GM12878 (cell line): ENCODE data around the gene SIRT7. TPM values are rescaled to one million over a fixed set of nuclear protein-coding genes. Genes with fewer than 3 reads are reported as not detected.

ENCODE experiments used
- ATAC-seq: fragments of 200-7000 bp; cut with Tn5 transposase; 3 replicates; pipeline ENCODE4 v1.9.1; 2020; ENCODE audit warnings: mild to moderate bottlenecking, moderate library complexity
- BruUV-seq: library from RNA; stranded (reverse); fragments of 400-500 nt; replicated peaks from 2 replicates; lab custom pipeline; 2021; lab: Mats Ljungman, UMichigan
- CTCF ChIA-PET: fragments of 300-600 bp; sonication (Branson Sonifier 250); formaldehyde crosslinking; extraction: SDS; loops from one replicate; lab custom pipeline; 2021; ENCODE audit warnings: inconsistent platforms; lab: Yijun Ruan, JAX
- POLR2A ChIA-PET: fragments of 350-600 bp; formaldehyde crosslinking; extraction: SDS; loops from one replicate; lab custom pipeline; 2021; ENCODE audit warnings: inconsistent platforms; lab: Charles Lee
- RAD21 ChIA-PET: fragments of 300-600 bp; sonication (Branson Sonifier 250); formaldehyde crosslinking; loops from one replicate; lab custom pipeline; 2023; ENCODE audit warnings: antibody characterized with exemption; ENCODE audit not compliant: unreplicated experiment; lab: Charles Lee
- SMC1A ChIA-PET: fragments of 300-600 bp; sonication (Branson Sonifier 250); formaldehyde crosslinking; loops from one replicate; lab custom pipeline; 2023; ENCODE audit not compliant: unreplicated experiment, uncharacterized antibody; lab: Charles Lee
- DNase-seq: peaks from one replicate; pipeline ENCODE4 v3.0.0-alpha.2; 2011; ENCODE audit warnings: low read depth, low spot score
- FAIRE-seq: peaks from 3 replicates; lab custom pipeline; 2011; peaks lifted over from hg19 to GRCh38; lab: Jason Lieb, UNC
- H2AFZ ChIP-seq: 2 replicates; pipeline ENCODE4 v1.6.0; 2011; ENCODE audit warnings: low read depth, low read length, control low read depth; ENCODE audit not compliant: control insufficient read depth
- H3K27ac ChIP-seq: 2 replicates; pipeline ENCODE4 v1.5.1; 2011; ENCODE audit warnings: control low read depth; ENCODE audit not compliant: control insufficient read depth, insufficient read depth
- H3K27me3 ChIP-seq, 2 experiments: replicated peaks in 1 of 2; 2 replicates each; pipeline versions ENCODE4 v1.6.0 to v1.6.1; 2011; ENCODE audit warnings: low read length in 1 of 2; ENCODE audit not compliant: control insufficient read depth in 2 of 2, insufficient read depth in 2 of 2
- H3K36me3 ChIP-seq, 2 experiments: 2 replicates each; pipeline ENCODE4 v1.5.1; 2011; ENCODE audit warnings: low read length in 1 of 2; ENCODE audit not compliant: control insufficient read depth in 2 of 2, insufficient read depth in 2 of 2
- H3K4me1 ChIP-seq: 2 replicates; pipeline ENCODE4 v1.6.1; 2011; ENCODE audit warnings: mild to moderate bottlenecking, low read length, moderate library complexity, mixed read lengths; ENCODE audit not compliant: control insufficient read depth, insufficient read depth
- H3K4me2 ChIP-seq: 2 replicates; pipeline ENCODE4 v1.6.0; 2011; ENCODE audit warnings: control low read depth; ENCODE audit not compliant: control insufficient read depth, insufficient read depth
- H3K4me3 ChIP-seq: fragments of 200-600 bp; sonication (generic); 2 replicates; pipeline ENCODE4 v1.5.1; 2016
- H3K79me2 ChIP-seq: 2 replicates; pipeline ENCODE4 v1.6.0; 2011; ENCODE audit warnings: low read length; ENCODE audit not compliant: control insufficient read depth, insufficient read depth
- H3K9ac ChIP-seq: 2 replicates; pipeline ENCODE4 v1.8.0; 2011; ENCODE audit warnings: low read length, control low read depth, mixed read lengths; ENCODE audit not compliant: control insufficient read depth, insufficient read depth
- H3K9me3 ChIP-seq: replicated peaks from 3 replicates; pipeline ENCODE4 v1.5.1; 2011; ENCODE audit warnings: mild to moderate bottlenecking, low read length; ENCODE audit not compliant: control insufficient read depth, insufficient read depth
- H4K20me1 ChIP-seq: 2 replicates; pipeline ENCODE4 v1.6.0; 2011; ENCODE audit not compliant: control insufficient read depth, insufficient read depth
- BRCA1 ChIP-seq: IDR thresholded peaks from 2 replicates; pipeline ENCODE4 v1.6.1; 2011; ENCODE audit warnings: low read depth, low read length, improper control_type of control experiment
- CHD4 ChIP-seq: fragments of 200-600 bp; sonication (generic); IDR thresholded peaks from 2 replicates; pipeline ENCODE4 v1.6.1; 2016; ENCODE audit warnings: mild to moderate bottlenecking
- CREM ChIP-seq: IDR thresholded peaks from 2 replicates; pipeline ENCODE4 v1.6.1; 2014; ENCODE audit warnings: antibody characterized with exemption, low read depth
- CTCF ChIP-seq, 3 experiments: IDR thresholded peaks in 2 of 3; conservative IDR thresholded peaks in 1 of 3; 2 replicates each; pipeline ENCODE4 v1.5.1; 2011; ENCODE audit warnings: low read depth in 3 of 3, low read length in 3 of 3, mild to moderate bottlenecking in 3 of 3, control low read depth in 2 of 3, moderate library complexity in 2 of 3, inconsistent platforms in 1 of 3, mixed read lengths in 1 of 3; ENCODE audit not compliant: control insufficient read depth in 2 of 3, insufficient read depth in 1 of 3; ENCODE audit errors: extremely low read depth in 1 of 3
- ELK1 ChIP-seq: IDR thresholded peaks from 2 replicates; pipeline ENCODE4 v1.6.1; 2012; ENCODE audit warnings: low read depth, low read length, improper control_type of control experiment
- GATAD2B ChIP-seq: fragments of 450-650 bp; conservative IDR thresholded peaks from 2 replicates; pipeline ENCODE4 v1.6.1; 2017; ENCODE audit warnings: low read depth, mild to moderate bottlenecking, moderate library complexity
- JUND ChIP-seq: IDR thresholded peaks from 2 replicates; pipeline ENCODE4 v1.6.1; 2012; ENCODE audit warnings: low read depth, mild to moderate bottlenecking, low read length, improper control_type of control experiment, moderate library complexity
- KDM1A ChIP-seq: fragments of 200-600 bp; sonication (generic); IDR thresholded peaks from 2 replicates; pipeline ENCODE4 v1.6.1; 2016; ENCODE audit warnings: borderline replicate concordance
- NFXL1 ChIP-seq: fragments of 450-650 bp; IDR thresholded peaks from 2 replicates; pipeline ENCODE4 v1.6.1; 2017; ENCODE audit warnings: antibody characterized with exemption, mild to moderate bottlenecking, borderline replicate concordance
- SRF ChIP-seq, 2 experiments: IDR thresholded peaks; 2 replicates each; pipeline ENCODE4 v1.6.1; 2011; ENCODE audit warnings: low read depth in 2 of 2, low read length in 2 of 2, mild to moderate bottlenecking in 1 of 2, moderate library complexity in 1 of 2
- SUPT20H ChIP-seq: IDR thresholded peaks from 2 replicates; pipeline ENCODE4 v1.6.1; 2011; ENCODE audit warnings: low read depth, mild to moderate bottlenecking, low read length, moderate library complexity, borderline replicate concordance; ENCODE audit not compliant: control insufficient read depth
- ZNF622 ChIP-seq: fragments of 450-650 bp; IDR thresholded peaks from 2 replicates; pipeline ENCODE4 v1.6.1; 2017; ENCODE audit warnings: mild to moderate bottlenecking, inconsistent platforms
- ZZZ3 ChIP-seq: IDR thresholded peaks from 2 replicates; pipeline ENCODE4 v1.6.1; 2011; ENCODE audit warnings: low read depth; ENCODE audit not compliant: control insufficient read depth, insufficient read length
- WGBS: methylation state at CpG from one replicate; pipeline ENCODE4 v1.1.6; 2016; ENCODE audit warnings: low lambda C conversion rate; ENCODE audit not compliant: insufficient replicate concordance, insufficient coverage; ENCODE audit errors: missing lambda C conversion rate; 5-methylcytosine and 5-hydroxymethylcytosine counted together
- in situ Hi-C: fragments of 300-500 bp; cut with MboI; formaldehyde crosslinking; loops from 9 replicates; pipeline ENCODE4 v1.14.3; 2018; ENCODE audit warnings: mixed read lengths
- intact Hi-C: fragments of 100-400 bp; cut with micrococcal nuclease; formaldehyde crosslinking; loops from one replicate; pipeline ENCODE4 v1.14.2; 2022; ENCODE audit not compliant: unreplicated experiment
- polyA plus RNA-seq, 11 experiments: library from polyadenylated mRNA; depleted of rRNA in 4 of 11; unstranded in 6 of 11; stranded (reverse) in 5 of 11; fragments of >200 nt; fragmentation: Nextera tagmentation in 4 of 11; fragmentation: Illumina TruSeq in 1 of 11; extraction: Ambion mirVana in 4 of 11; extraction: Trizol in 1 of 11; gene quantifications; 1 replicate in 1 of 11; 2 replicates in 10 of 11; pipeline versions ENCODE4 v1.2.1 to v1.2.3, GENCODE V29; 2011 to 2016; ENCODE audit warnings: inconsistent platforms in 2 of 11, missing spikeins in 2 of 11, low read depth in 1 of 11
- total RNA-seq, 4 experiments: library from RNA; depleted of rRNA in 3 of 4; stranded (reverse); fragments of >200 nt in 3 of 4; fragmentation: Illumina TruSeq in 1 of 4; extraction: Trizol in 1 of 4; gene quantifications; 2 replicates each; pipeline versions ENCODE4 v1.2.1 to v1.2.3, GENCODE V29; 2013 to 2021

The SIRT7 gene
- total and polyA plus RNA-seq, 10 of the 15 experiments (the other 5 are each of a cell fraction or from before 2014, with no cell fraction given), result 1.2 to 56.2 (median 22.7) TPM

GRCh38 chr17:81870131-81870980 is 47.6 kb downstream of the SIRT7 start (continued):
- TF ChIP-seq CREM, result 0 out of 2 replicates have a peak, but pooled peaks have one; percentile 5

- H4K20me1 ChIP-seq, result 0 out of 2 replicates have a peak, but pooled peaks cover 3% of the 10 kb centered on the region
- H3K79me2 ChIP-seq, result peaks cover 53% of the 10 kb centered on the region
- peak overlapping the region; percentile 95 for H3K4me3 ChIP-seq
- no TSS peak for BruUV-seq
- H3K4me1 ChIP-seq, result 0 out of 2 replicates have a peak, but pooled peaks cover 8% of the 10 kb centered on the region
- H3K27ac ChIP-seq, result peak overlapping the region; percentile 83
- in situ Hi-C loops (no loop called here), intact Hi-C loops (loop anchor here (5.0 kb wide), 1 partner anchor 58 kb away; the partner anchor contains the start of gene MAFG)
- H3K9ac ChIP-seq, result peak overlapping the region; percentile 91
- H3K9me3 ChIP-seq, result no peaks in the 10 kb centered on the region
- H3K4me2 ChIP-seq, result peak overlapping the region; percentile 81
- H3K27me3 ChIP-seq, result no peaks in the 10 kb centered on the region
- FAIRE-seq (no peak), ATAC-seq (peak; percentile 60), DNase-seq (no peak)
- ChIA-PET SMC1A (interaction anchor here (0.8 to 1.7 kb wide), 4 partner anchors 8 to 44 kb away, joined by 3 to 7 read pairs (median 5); partner anchors contain the start of gene ANAPC11), RAD21 (interaction anchor here (0.9 to 2.1 kb wide), 6 partner anchors 8 to 86 kb away, joined by 3 to 8 read pairs (median 4); partner anchors contain the start of genes ALYREF and ANAPC11), POLR2A (interaction anchor here (0.6 to 3.5 kb wide), 13 partner anchors 7 to 229 kb away, joined by 3 to 26 read pairs (median 6); partner anchors contain the start of genes ALYREF, ANAPC11, FASN and MCRIP1), CTCF (interaction anchor here (0.6 to 2.5 kb wide), 21 partner anchors 9 to 168 kb away, joined by 3 to 10 read pairs (median 4); partner anchors contain the start of genes DCXR, MAFG and P4HB)
- no peak overlapping the region for H2AFZ ChIP-seq
- 5% methylated on average over 47 of the region's 52 CpGs for WGBS
- peaks cover 2 to 24% of the 10 kb centered on the region in 2 experiments; a peak in 2 of 4 replicates for H3K36me3 ChIP-seq
- TF ChIP-seq SUPT20H (no peak), SRF (IDR thresholded peaks at IDR 0.05; ENCODE audit: low read depth in 2 of 2, low read length in 2 of 2) (no peak), KDM1A (no peak), BRCA1 (no peak), ZNF622 (no peak), ELK1 (no peak), ZZZ3 (no peak), GATAD2B (peak; percentile 58), CTCF (IDR thresholded peaks at IDR 0.05 in 2 of 3, conservative IDR thresholded peaks at IDR 0.05 in 1 of 3; ENCODE audit: control insufficient read depth in 2 of 3, extremely low read depth in 1 of 3, insufficient read depth in 1 of 3, low read depth in 3 of 3, low read length in 3 of 3) (peak; percentile 77 to 99 (median 89)), JUND (no peak), NFXL1 (no peak), CHD4 (no peak)
These were observed 48.5 kb downstream of the SIRT7 start for GRCh38 chr17:81869221-81870130.
